IPS-18c (cell line): ENCODE measurements around the gene PTPN14.

Experiments
- H3K4me3 ChIP-seq: 2 replicates; pipeline ENCODE4 v1.7.0; 2013; ENCODE audit warnings: low read depth, mild to moderate bottlenecking, low read length, moderate library complexity; ENCODE audit not compliant: insufficient read depth
- H3K9me3 ChIP-seq: one replicate; pipeline ENCODE4 v1.6.1; 2013; ENCODE audit warnings: mild to moderate bottlenecking, low read length, moderate library complexity; ENCODE audit not compliant: control insufficient read depth, insufficient read depth

The PTPN14 gene

GRCh38 chr1:214548988-214549387, 2.4 kb downstream of the PTPN14 start:
- Histone ChIP-seq H3K9me3 (no peaks in the 10 kb centered on the region), H3K4me3 (no peak overlapping the region; the same call in 1 of the 2 replicates)

- no peaks in the 10 kb centered on the region for H3K9me3 ChIP-seq
- H3K4me3 ChIP-seq = no peak overlapping the region
Measured at GRCh38 chr1:214548271-214548670, 3.1 kb downstream of the PTPN14 start.

DNA sequence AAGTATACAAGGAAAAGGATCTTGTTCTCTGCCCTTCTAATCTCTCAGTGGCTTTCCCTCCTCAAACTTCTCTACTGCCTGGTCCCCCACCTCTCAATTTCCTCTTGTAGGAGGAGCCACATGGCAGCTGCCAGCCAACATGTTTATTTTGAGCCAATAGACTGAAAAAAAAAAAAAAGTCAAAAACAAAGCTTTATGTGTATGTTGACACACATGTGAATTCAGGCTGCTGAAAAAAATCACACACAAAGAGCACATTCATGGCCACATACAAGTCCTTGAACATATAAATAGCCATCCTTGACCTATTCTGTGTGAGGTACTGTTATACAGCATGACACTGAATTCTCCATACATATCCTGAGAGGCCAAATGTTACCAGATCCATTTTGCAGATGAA, 3.7 kb downstream of the PTPN14 start:
- Histone ChIP-seq H3K9me3 (no peaks in the 10 kb centered on the region), H3K4me3 (no peak overlapping the region)

DNA sequence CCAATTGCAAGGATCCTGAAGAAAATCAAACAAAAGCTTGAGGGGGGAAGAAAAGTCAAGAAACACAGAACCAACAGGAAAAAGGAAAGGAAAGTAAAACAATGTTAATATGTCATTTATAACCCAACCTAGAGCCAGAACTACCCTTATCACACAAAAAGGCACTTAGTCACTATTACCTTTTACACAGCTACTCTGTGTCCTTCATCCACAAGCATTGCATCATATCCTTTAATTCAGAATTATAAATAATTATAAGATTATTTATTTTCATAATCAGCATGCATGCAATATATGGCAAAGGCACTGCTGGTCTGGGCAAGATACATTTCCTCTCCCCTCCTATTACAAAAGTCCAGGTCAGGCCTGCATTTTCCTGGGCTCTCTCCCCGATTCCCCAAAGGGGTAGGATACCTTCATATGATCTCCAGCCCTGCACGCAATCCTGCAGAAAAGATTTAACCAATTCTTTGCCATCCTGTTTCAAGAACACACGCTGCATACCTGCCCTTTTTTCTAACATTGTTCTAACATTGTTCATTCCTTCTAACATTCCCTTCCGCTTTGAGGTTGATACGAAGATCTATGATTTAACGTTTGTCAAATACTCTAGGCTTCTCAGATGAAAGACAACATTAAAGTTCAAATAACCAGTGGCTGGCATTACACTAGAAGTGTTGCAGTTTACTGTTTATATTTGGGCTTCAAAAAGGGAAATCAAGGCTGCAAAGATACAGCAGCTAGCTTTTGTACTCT, 4.3 kb downstream of the PTPN14 start:
- no peak overlapping the region for H3K4me3 ChIP-seq

GRCh38 chr1:214546084-214546483, 5.3 kb downstream of the PTPN14 start:
- no peaks in the 10 kb centered on the region for H3K9me3 ChIP-seq
- H3K4me3 ChIP-seq = no peak overlapping the region

More for the DNA sequence above, 4.3 kb downstream of the PTPN14 start:
- no peaks in the 10 kb centered on the region for H3K9me3 ChIP-seq

DNA sequence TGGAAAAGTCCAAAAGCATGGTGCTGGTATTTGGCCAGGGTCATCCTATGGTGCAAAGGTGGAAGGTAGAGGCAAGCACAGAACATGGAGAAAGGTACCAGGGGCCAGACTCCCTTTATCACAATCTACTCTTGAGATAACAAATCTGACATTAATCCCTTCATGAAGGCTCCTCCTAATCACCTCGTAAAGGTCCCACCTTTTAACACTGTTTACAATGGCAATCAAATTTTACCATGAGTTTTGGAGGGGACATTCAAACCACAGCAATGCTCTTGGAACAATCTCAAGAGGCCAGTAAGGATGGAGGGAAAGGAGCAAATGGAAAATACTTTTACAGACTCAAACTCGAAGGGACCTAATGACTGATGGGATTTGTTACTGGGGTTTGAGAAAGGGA, 6.1 kb downstream of the PTPN14 start:
- Histone ChIP-seq H3K9me3 (no peaks in the 10 kb centered on the region), H3K4me3 (no peak overlapping the region)

DNA sequence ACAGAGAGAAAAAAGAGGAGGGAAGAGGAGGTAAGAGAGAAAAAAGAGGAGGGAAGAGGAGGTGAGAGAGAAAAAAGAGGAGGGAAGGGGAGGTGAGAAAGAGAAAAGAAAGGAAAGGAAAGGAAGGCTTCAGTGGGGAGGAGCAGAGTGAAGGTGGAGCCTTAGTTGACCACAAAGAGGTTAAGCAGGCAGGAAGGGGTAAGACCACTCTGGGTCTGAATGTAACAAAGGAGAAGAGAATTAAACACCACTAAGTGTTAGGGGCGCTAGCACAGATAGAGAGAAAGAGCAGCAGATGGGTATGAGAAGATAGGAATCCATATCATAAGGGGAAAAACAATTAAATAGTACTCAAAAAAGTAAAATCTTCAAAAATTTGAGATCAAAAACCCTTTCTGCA, 6.6 kb downstream of the PTPN14 start:
- Histone ChIP-seq H3K9me3 (no peaks in the 10 kb centered on the region), H3K4me3 (no peak overlapping the region)

GRCh38 chr1:214542275-214543199, 8.9 kb downstream of the PTPN14 start:
- H3K9me3 ChIP-seq = no peaks in the 10 kb centered on the region
- no peak overlapping the region for H3K4me3 ChIP-seq

GRCh38 chr1:214541693-214542092, 9.7 kb downstream of the PTPN14 start:
- Histone ChIP-seq H3K9me3 (no peaks in the 10 kb centered on the region), H3K4me3 (no peak overlapping the region)

GRCh38 chr1:214541206-214541605, 10.2 kb downstream of the PTPN14 start:
- Histone ChIP-seq H3K9me3 (no peaks in the 10 kb centered on the region), H3K4me3 (no peak overlapping the region)

DNA sequence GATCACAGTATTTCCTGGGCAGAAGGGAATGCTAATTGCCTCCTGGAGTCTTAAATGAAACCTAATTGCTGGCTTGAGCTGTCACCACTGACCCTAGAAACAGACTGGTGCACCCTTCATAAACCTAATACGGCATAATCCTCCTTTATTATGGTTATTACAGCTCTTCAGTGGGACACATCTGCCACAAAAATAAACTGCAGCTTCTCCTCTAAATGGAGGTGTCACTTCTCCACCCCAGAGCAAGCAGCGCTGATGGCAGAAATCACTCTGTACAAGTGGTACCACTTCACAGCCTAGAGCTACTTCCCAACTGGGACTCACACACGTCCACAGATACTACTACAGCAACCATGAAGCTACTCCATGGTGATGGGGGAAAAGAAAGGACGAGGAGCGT, 11.1 kb downstream of the PTPN14 start:
- no peaks in the 10 kb centered on the region for H3K9me3 ChIP-seq
- H3K4me3 ChIP-seq = no peak overlapping the region

- Histone ChIP-seq H3K4me3 (no peak overlapping the region), H3K9me3 (no peaks in the 10 kb centered on the region)
Measured at GRCh38 chr1:214538496-214538895, 12.9 kb downstream of the PTPN14 start.

- Histone ChIP-seq H3K9me3 (no peaks in the 10 kb centered on the region), H3K4me3 (no peak overlapping the region)
Measured at GRCh38 chr1:214537872-214538473, 13.4 kb downstream of the PTPN14 start.

DNA sequence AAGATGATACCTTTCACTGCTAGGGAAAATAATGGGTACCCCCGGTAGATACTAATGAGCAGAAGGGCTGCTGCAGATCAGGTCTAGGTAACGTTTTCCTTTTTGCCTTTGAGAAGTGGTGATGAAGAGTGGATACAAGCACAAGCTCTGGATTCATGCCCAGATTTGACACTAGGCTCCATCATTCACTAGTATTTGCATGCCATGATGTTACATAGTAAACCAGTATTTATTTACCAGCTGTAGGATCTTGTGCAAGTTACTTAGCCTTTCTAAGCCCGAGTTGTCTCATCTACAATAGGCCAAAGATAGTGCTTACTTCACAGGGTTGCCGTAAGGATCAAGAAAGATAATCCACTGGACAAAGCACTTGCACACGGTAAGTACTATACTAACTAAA, 14.2 kb downstream of the PTPN14 start:
- no peaks in the 10 kb centered on the region for H3K9me3 ChIP-seq
- H3K4me3 ChIP-seq = no peak overlapping the region

DNA sequence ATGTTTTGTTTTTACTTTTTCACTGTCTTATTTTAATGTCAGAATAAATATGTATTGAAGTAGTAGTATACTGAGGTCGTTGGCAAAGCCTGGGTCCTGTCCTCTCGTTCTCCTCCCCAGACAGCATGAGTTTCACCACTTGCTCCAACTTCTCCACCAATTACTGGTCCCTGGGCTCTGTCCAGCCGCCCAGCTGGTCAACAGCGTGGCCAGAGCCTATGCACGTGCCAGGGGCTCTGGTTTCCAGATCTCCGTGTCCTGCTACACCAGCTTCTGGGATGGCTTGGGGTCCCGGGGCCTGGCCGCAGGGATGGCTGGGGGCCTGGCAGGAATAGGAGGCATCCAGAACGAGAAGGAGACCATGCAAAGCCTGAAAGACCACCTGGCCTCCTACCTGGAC, 19.3 kb downstream of the PTPN14 start:
- no peaks in the 10 kb centered on the region for H3K9me3 ChIP-seq
- H3K4me3 ChIP-seq = no peak overlapping the region

- Histone ChIP-seq H3K9me3 (no peaks in the 10 kb centered on the region), H3K4me3 (no peak overlapping the region)
Measured at GRCh38 chr1:214525535-214526019, 25.8 kb downstream of the PTPN14 start.

DNA sequence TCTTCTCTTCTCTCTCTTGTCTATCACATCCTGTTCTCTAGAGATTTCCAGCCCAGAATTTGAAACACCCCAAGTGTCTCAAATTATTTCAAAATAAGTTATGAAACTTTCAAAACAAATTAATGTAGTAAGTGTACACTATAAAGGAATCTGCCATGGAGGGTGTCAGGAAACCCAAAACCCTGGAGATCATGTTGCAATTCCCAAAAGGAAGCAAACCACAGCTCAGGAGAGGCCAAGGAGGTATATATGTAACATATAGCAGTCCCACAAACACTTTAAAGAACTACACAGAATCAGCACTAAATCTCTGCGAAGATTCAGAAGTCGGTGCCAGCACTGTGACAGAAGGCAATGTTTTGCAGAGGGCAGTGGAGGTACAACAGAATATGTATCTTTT, 26.6 kb downstream of the PTPN14 start:
- Histone ChIP-seq H3K9me3 (no peaks in the 10 kb centered on the region), H3K4me3 (no peak overlapping the region)
